GM19397 (cell line): ENCODE measurements around the gene GRID2IP.
"Not testable (repeated sequence)": the region's sequence is repeated elsewhere in the genome, so short reads cannot be mapped to it uniquely, and the experiment has no call there.

Source experiments
- ATAC-seq: cut with Tn5 transposase; IDR thresholded peaks from one replicate; pipeline ENCODE4 v1.9.1; 2021; ENCODE audit warnings: mild to moderate bottlenecking, moderate library complexity; ENCODE audit not compliant: unreplicated experiment

Gene GRID2IP

GRCh38 chr7:6495597-6496262 lies 55.5 kb downstream of the GRID2IP start:
- ATAC-seq: no peak

- ATAC-seq: no peak
These were observed 56.9 kb downstream of the GRID2IP start for GRCh38 chr7:6494365-6494764.

- no peak for ATAC-seq
These were observed 60.1 kb downstream of the GRID2IP start for GRCh38 chr7:6491194-6491593.

- no peak for ATAC-seq
These were observed 61.6 kb downstream of the GRID2IP start for GRCh38 chr7:6489612-6490011.

- no peak for ATAC-seq
These were observed 64.1 kb downstream of the GRID2IP start for GRCh38 chr7:6487184-6487545.

GRCh38 chr7:6486438-6487183 lies 64.7 kb downstream of the GRID2IP start:
- no peak for ATAC-seq

- no peak for ATAC-seq
These were observed 68.5 kb downstream of the GRID2IP start for GRCh38 chr7:6482743-6483119.

DNA sequence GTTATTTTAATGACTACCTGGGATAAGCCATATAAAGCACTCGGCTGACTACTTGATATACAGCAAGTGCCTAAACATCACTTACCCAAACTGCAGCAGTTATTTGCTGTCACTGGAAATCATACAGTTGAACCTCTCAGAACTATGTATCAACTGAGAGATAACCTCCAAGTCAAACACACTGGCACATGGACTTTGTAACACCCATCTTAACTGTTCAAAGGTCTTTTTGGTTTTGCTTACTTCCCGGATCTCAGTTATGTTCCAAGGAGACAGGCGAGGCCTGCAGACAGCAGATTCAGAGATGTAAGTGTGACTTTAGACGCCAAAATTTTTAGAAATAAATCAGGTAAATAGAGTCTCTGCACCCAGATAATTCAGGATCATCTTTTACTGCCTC lies 69.0 kb downstream of the GRID2IP start:
- ATAC-seq: no peak

DNA sequence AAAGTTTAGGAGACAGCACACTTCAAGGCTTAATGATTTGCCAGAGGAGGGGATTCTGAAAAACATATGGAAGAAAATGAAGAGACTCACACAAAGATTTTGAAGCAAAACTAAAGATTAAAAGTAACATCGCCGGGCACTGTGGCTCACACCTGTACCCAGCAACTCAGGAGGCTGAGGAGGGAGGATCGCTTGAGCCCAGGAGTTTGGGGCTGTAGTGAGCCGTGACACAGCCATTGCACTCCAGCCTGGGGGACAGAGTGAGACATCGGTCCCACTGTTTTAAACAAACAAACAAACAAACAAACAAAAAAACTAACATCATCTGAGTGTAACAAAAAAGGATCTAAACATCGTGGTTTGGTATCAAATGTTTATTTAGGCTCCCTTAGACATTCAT lies 69.8 kb downstream of the GRID2IP start:
- ATAC-seq: no peak

GRCh38 chr7:6480323-6480660 lies 71.0 kb downstream of the GRID2IP start:
- no peak for ATAC-seq

- no peak for ATAC-seq
These were observed 72.2 kb downstream of the GRID2IP start for GRCh38 chr7:6479067-6479466.

DNA sequence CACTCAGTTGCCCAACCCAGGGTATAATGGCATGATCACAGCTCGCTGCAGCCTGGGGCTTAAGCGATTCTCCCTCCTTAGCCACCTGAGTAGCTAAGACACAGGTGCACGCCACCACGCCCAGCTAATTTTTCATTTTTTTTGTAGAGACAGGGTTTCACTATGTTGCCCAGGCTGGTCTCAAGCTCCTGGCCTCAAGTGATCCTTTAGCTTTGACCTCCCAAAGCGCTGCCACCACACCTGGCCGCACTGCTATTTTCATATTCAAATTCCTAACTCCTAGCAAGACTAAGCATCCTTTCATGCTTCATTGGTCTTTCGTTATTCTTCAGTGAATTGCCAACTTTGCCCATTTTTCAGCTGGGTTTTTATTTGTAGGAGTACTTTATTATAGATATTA lies 73.1 kb downstream of the GRID2IP start:
- ATAC-seq: no peak

- no peak for ATAC-seq
These were observed 74.0 kb downstream of the GRID2IP start for GRCh38 chr7:6477318-6477660.

- no peak for ATAC-seq
These were observed 74.5 kb downstream of the GRID2IP start for GRCh38 chr7:6476596-6477317.

GRCh38 chr7:6475433-6476186 lies 75.7 kb downstream of the GRID2IP start:
- no peak for ATAC-seq

DNA sequence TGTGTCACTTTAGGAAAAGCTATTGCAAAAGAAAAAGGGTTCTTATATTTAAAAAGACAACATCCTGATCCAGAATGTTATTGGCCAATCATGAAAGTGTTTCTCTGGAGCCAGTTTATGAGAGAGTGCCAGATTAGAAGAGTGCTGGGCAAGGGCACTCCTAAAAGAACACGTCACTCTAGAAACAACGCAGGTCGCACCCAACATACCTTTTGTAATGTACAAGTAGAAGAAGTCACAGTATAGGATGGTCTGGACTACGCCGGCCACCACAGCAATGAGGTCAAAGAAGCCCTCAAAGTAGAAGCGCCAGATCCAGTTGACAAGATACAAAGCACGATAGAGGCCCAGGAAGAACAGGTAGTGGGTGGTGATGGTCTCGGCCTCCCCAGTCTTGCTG lies 85.4 kb downstream of the GRID2IP start:
- ATAC-seq: no peak

GRCh38 chr7:6463609-6464008 lies 87.7 kb downstream of the GRID2IP start:
- not testable (repeated sequence) for ATAC-seq

DNA sequence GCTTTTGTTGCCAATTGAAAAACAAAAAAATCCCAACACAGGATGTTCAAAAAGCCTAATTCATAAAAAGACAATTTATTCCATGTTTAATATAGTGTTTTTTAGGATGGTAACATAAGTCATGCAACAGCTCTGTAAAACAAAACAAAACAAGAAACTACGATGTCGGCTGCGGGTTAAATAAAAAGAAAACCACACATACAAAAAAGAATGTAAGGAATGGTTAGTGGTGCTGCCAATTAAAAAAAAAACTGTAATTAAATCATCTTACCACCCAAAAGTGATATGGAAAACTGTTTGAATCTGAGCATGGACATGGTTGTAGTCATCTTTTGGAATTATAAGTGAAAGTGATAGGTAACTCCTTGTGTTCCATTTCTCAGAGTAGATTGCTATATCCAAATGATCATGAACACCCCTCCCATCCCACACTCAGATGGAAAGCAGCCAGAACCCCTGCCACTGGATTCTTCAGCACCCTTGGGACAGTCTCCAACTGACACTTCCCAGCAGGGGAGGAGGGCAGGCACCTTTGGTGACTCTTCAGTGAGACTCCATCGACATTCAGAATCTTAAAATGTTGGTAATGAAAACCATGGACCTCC lies 89.2 kb downstream of the GRID2IP start:
- no peak for ATAC-seq

DNA sequence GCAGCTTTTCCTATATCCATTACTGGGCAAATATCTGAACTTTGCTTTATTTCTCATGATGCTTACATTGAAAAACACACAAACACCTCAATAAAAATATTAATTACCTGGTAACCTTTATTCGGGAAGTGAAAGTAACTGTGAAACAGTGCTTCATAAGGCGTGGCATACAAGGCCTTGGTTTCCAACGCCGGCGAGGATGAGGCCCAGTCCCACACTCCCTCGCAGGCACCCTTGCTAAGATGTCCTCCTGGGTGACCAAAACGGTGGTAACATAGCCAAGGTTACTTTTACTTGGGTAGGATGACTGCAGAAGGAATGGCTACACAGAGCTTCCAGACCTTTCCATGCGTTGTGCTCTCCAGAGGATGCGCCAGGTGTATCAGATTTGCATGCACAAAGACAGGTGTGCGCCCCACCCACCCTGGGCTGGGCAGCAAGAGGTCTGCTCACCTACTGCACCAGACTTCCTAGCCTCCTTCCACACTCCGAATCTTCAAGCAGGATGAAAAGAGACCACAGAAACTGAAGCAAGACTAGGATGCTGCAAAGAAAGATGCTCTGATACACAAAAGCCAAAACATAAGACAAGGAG lies 90.2 kb downstream of the GRID2IP start:
- no peak for ATAC-seq

GRCh38 chr7:6460303-6460702 lies 91.0 kb downstream of the GRID2IP start:
- ATAC-seq: no peak

DNA sequence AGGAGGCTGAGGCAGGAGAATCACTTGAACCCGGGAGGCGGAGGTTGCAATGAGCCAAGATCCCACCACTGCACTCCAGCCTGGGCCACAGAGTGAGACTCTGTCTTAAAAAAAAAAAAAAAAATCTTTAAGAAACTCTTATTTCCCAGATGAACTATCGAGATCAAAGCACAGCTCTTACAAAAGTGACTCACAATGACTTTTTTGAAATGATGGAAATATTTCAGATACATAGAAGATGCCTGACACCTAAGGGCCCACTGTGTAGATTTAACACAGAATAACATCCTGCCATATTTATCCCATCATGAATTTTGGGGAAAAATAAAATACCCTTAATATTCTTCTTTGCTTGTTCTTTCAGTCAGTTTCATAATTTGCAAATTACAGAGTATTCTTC lies 92.6 kb downstream of the GRID2IP start:
- ATAC-seq: not testable (repeated sequence)
